Measurements from ENCODE around the gene TEKT2.

The TEKT2 gene

DNA sequence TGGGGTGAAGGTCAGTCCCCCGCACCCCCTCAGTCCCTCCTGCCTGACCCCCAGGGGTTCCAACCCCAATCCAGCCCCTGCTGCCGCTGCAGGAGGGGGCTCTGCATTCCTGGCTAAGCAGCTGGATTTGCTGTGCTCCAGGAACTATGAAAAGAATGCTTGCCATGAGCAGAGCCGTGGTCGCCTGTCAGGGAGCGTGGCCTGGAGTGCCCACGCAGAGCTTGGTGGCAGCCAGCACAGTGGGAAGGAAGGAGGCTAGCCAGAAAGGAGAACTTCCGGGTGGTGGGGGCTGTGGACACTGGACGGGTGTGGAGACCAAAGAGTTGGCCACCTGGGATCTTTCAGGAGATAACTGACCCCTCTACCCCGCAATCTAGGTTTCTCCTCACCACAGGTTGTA is 35.6 kb downstream of the TEKT2 start:
- no peak overlapping the region for H3K4me3 ChIP-seq (ENCODE audit: low read length in 2 of 2)
- peak overlapping the region; percentile 49 for H3K27ac ChIP-seq (ENCODE audit: low read length)
- peak overlapping the region in 1 of 2 donors; percentile 51 for H3K9ac ChIP-seq (ENCODE audit: low read length in 2 of 2)
- no peaks in the 10 kb centered on the region for H3K36me3 ChIP-seq (ENCODE audit: control insufficient read depth in 2 of 2, insufficient read depth in 2 of 2, low read length in 2 of 2)
- H3K27me3 ChIP-seq (ENCODE audit: control insufficient read depth in 1 of 2, insufficient read depth in 2 of 2, low read length in 2 of 2): no peaks in the 10 kb centered on the region
- peaks cover 58% of the 10 kb centered on the region for H3K4me1 ChIP-seq (ENCODE audit: control insufficient read depth, insufficient read depth, low read length)
- H3K9me3 ChIP-seq (ENCODE audit: control insufficient read depth in 2 of 2, low read length in 2 of 2): no peaks in the 10 kb centered on the region

DNA sequence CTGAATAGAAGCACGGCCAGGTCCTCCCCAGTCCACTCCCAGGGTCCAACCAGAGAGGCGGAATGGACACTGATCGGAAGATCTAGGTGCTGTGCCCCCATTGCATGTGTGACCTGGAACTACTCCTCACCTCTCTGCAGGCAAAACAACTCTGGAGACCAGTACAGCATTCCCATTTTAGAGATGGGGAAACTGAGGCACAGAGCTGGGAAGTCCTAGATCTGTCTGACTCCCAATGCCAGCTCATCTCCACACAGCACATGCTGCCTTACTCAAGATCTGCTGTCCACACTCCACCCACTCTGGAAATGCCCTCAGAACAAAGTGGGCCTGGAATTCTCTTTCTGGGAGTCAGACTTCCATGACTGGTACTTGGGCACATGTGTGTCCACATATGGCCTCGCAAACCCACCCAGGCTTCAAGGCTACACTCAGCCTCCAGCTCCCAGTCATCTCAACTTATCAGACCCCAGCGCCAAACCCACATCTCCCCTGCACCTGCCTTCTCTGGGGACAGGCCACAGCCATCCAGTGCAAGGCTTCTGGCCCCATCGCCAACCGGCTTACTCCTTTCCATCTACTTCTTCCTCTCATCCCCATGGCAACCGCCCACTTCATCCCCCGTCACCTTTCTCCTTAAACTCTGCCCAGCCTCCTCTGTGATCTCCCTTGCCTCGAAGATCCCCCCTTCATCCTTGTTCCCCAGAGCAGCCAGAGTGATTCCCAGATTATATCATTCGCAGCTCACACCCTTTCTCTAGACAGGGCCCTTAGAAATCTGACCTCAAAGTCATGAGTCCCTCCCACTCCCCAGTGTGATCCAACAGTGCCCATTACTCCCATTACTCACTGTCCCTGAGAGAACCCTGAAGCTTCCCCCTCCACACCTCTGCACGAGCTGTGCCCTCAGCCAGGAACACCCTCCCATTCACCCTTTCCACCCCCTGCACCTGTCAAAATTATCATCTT is 38.5 kb downstream of the TEKT2 start:
- Histone ChIP-seq H3K27me3 (ENCODE audit: control insufficient read depth in 1 of 2, insufficient read depth in 2 of 2, low read length in 2 of 2) (no peaks in the 10 kb centered on the region), H3K9me3 (ENCODE audit: control insufficient read depth in 2 of 2, low read length in 2 of 2) (no peaks in the 10 kb centered on the region), H3K27ac (ENCODE audit: low read length) (no peak overlapping the region), H3K36me3 (ENCODE audit: control insufficient read depth in 2 of 2, insufficient read depth in 2 of 2, low read length in 2 of 2) (no peaks in the 10 kb centered on the region), H3K4me1 (ENCODE audit: control insufficient read depth, insufficient read depth, low read length) (peaks cover 46% of the 10 kb centered on the region), H3K4me3 (ENCODE audit: low read length in 2 of 2) (no peak overlapping the region), H3K9ac (ENCODE audit: low read length in 2 of 2) (no peak overlapping the region)

- peaks cover 46% of the 10 kb centered on the region for H3K4me1 ChIP-seq (ENCODE audit: control insufficient read depth, insufficient read depth, low read length)
- H3K27me3 ChIP-seq (ENCODE audit: control insufficient read depth in 1 of 2, insufficient read depth in 2 of 2, low read length in 2 of 2): no peaks in the 10 kb centered on the region
- H3K9me3 ChIP-seq (ENCODE audit: control insufficient read depth in 2 of 2, low read length in 2 of 2): no peaks in the 10 kb centered on the region
- H3K4me3 ChIP-seq (ENCODE audit: low read length in 2 of 2): peak overlapping the region in 1 of 2 donors; percentile 64
- H3K36me3 ChIP-seq (ENCODE audit: control insufficient read depth in 2 of 2, insufficient read depth in 2 of 2, low read length in 2 of 2): no peaks in the 10 kb centered on the region
- H3K9ac ChIP-seq (ENCODE audit: low read length in 2 of 2): no peak overlapping the region
- peak overlapping the region; percentile 24 for H3K27ac ChIP-seq (ENCODE audit: low read length)
Measured at GRCh38 chr1:36123356-36123755, 39.5 kb downstream of the TEKT2 start.

DNA sequence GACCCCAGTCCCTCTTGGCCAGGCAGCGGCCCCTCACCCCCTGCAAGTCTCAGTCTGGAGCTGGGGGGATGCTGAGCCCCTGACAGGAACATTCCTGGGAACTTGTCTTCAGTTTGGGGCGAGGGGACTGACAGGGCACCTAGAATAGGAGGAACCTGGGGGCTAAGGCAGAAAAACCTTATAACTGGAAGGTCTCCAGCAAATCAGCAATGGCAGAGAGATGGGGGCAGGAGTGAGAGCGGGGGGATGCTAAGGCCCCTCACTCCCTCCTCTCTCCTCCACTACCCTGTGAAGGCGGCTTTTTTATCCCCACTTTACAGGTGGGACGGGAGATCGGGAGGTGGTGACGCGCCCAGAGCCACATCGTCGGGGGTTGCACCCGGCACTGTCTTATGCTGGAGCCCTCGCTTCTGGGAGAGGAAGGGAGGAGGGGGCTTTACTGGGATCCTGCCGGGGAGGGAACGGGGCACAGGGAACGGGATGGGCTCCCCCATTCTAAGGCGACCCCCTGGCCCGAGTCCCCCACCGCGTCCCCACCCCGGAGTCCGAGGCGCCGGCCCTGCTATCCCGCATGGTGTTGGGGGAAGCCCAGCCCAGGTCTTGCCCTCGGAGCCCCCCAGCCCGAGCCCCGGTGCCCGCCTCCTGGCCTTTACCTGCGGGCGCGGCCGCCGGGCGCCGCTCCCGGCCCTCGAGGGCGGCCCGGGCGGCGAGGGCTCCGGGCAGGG is 40.7 kb downstream of the TEKT2 start:
- Histone ChIP-seq H3K36me3 (ENCODE audit: control insufficient read depth in 2 of 2, insufficient read depth in 2 of 2, low read length in 2 of 2) (no peaks in the 10 kb centered on the region), H3K4me3 (ENCODE audit: low read length in 2 of 2) (peak overlapping the region in 1 of 2 donors; percentile 64), H3K4me1 (ENCODE audit: control insufficient read depth, insufficient read depth, low read length) (peaks cover 34% of the 10 kb centered on the region), H3K9ac (ENCODE audit: low read length in 2 of 2) (peak overlapping the region; percentile 22 to 42), H3K27ac (ENCODE audit: low read length) (peak overlapping the region; percentile 24), H3K27me3 (ENCODE audit: control insufficient read depth in 1 of 2, insufficient read depth in 2 of 2, low read length in 2 of 2) (no peaks in the 10 kb centered on the region), H3K9me3 (ENCODE audit: control insufficient read depth in 2 of 2, low read length in 2 of 2) (no peaks in the 10 kb centered on the region)

DNA sequence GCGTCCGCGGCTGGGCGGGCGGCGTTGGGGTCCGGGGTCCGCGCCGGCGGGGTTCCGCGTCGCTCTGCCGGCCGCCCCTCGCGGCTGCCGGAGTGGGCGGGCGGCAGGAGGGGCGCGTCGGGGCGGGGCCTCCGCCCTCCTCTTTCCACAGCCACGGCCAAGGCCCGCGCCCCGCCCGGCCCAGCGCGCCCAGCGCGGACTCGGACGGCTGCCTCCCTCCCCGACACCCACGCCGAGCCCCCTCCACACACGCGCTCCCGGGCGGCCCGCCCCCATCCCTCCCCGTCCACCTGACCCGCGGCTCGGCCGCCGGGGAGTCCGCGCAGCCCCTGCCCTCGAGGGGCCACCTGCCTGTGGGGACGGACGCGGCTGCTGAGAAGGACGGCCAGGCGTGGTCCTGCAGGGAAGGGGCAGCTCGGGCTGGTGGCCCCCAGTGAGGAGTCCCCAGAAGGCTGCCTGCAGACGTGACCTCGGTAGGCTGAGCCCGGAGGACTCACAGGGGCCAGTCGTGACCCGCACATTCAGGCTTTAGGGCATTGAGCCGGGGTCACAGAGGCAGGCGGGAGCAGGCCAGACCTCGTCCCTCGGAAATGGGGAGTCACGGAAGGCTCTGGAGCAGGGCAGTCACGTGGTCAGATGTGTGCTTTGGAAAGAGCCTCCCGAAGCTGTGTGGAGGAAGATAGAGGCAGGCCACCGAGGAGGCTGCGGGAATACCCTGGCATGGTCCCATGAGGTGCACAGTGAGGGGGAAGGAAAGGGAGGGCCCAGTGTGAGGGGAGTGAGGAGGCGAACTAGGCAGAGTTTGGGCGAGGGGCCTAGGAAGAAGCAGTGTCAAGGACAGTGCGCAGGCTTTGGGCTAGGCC is 41.5 kb downstream of the TEKT2 start, which contains the start of gene COL8A2:
Gene COL8A2, minus strand, starts transcription at position 94 of the 863 bp plus-strand sequence. CDS start 24,980 bp downstream, outside the sequence.
- peaks cover 29% of the 10 kb centered on the region for H3K4me1 ChIP-seq (ENCODE audit: control insufficient read depth, insufficient read depth, low read length)
- H3K4me3 ChIP-seq (ENCODE audit: low read length in 2 of 2): peak within 1 kb of the TSS; percentile 35 to 73
- H3K27ac ChIP-seq (ENCODE audit: low read length): peak within 1 kb of the TSS; percentile 24
- no peaks in the 10 kb centered on the region for H3K27me3 ChIP-seq (ENCODE audit: control insufficient read depth in 1 of 2, insufficient read depth in 2 of 2, low read length in 2 of 2)
- H3K36me3 ChIP-seq (ENCODE audit: control insufficient read depth in 2 of 2, insufficient read depth in 2 of 2, low read length in 2 of 2): no peaks in the 10 kb centered on the region
- no peaks in the 10 kb centered on the region for H3K9me3 ChIP-seq (ENCODE audit: control insufficient read depth in 2 of 2, low read length in 2 of 2)
- peak within 1 kb of the TSS; percentile 22 to 42 for H3K9ac ChIP-seq (ENCODE audit: low read length in 2 of 2)

- peaks cover 29% of the 10 kb centered on the region for H3K4me1 ChIP-seq (ENCODE audit: control insufficient read depth, insufficient read depth, low read length)
- H3K27me3 ChIP-seq (ENCODE audit: control insufficient read depth in 1 of 2, insufficient read depth in 2 of 2, low read length in 2 of 2): no peaks in the 10 kb centered on the region
- no peak overlapping the region for H3K27ac ChIP-seq (ENCODE audit: low read length)
- H3K9ac ChIP-seq (ENCODE audit: low read length in 2 of 2): no peak overlapping the region
- no peaks in the 10 kb centered on the region for H3K36me3 ChIP-seq (ENCODE audit: control insufficient read depth in 2 of 2, insufficient read depth in 2 of 2, low read length in 2 of 2)
- no peaks in the 10 kb centered on the region for H3K9me3 ChIP-seq (ENCODE audit: control insufficient read depth in 2 of 2, low read length in 2 of 2)
- H3K4me3 ChIP-seq (ENCODE audit: low read length in 2 of 2): peak overlapping the region; percentile 35 to 73
Measured at GRCh38 chr1:36126005-36126716, 42.3 kb downstream of the TEKT2 start.

- Histone ChIP-seq H3K36me3 (ENCODE audit: control insufficient read depth in 2 of 2, insufficient read depth in 2 of 2, low read length in 2 of 2) (no peaks in the 10 kb centered on the region), H3K27me3 (ENCODE audit: control insufficient read depth in 1 of 2, insufficient read depth in 2 of 2, low read length in 2 of 2) (no peaks in the 10 kb centered on the region), H3K4me1 (ENCODE audit: control insufficient read depth, insufficient read depth, low read length) (peaks cover 29% of the 10 kb centered on the region), H3K9ac (ENCODE audit: low read length in 2 of 2) (no peak overlapping the region), H3K27ac (ENCODE audit: low read length) (no peak overlapping the region), H3K9me3 (ENCODE audit: control insufficient read depth in 2 of 2, low read length in 2 of 2) (no peaks in the 10 kb centered on the region), H3K4me3 (ENCODE audit: low read length in 2 of 2) (no peak overlapping the region)
Measured at GRCh38 chr1:36126797-36127500, 43.1 kb downstream of the TEKT2 start.

DNA sequence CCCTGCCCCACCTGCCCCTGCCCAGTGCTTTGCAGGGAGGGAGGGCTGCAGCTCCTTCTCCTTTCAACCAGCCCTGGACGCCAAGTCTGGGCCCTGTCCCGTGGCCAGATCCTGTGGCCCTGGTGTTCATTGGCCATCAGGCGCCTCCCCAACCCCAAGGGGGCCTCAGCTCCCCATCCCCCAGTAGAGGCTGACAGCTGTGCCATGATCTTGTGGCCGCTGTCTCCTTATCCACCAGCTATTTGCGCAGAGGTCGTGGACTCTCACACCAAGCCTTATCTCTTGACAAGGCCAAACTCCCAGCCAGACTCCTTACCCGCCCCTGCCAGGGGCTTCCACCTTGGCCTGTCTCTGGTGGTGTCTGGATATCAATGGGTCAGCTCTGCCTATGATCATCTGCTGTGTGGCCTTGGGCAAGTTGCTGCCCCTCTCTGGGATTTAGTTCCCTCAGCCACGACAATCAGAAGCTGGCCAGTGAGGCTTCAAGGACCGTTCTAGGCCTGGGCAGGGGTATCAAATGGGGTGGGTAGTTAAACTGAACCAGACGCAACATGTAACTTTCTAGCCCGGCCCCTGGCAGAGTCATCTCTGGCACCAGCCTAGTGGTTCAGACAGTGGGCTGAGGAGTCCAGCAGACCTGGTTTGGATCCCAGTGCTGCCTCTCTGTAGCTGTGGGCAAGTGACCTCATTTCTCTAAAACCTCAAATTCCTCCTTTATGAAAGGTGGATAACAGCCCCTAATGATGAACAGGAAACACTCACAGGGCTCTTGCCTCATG is 44.4 kb downstream of the TEKT2 start:
- H3K9ac ChIP-seq (ENCODE audit: low read length in 2 of 2): no peak overlapping the region
- no peaks in the 10 kb centered on the region for H3K9me3 ChIP-seq (ENCODE audit: control insufficient read depth in 2 of 2, low read length in 2 of 2)
- no peaks in the 10 kb centered on the region for H3K27me3 ChIP-seq (ENCODE audit: control insufficient read depth in 1 of 2, insufficient read depth in 2 of 2, low read length in 2 of 2)
- H3K36me3 ChIP-seq (ENCODE audit: control insufficient read depth in 2 of 2, insufficient read depth in 2 of 2, low read length in 2 of 2): no peaks in the 10 kb centered on the region
- H3K4me3 ChIP-seq (ENCODE audit: low read length in 2 of 2): no peak overlapping the region
- peaks cover 27% of the 10 kb centered on the region for H3K4me1 ChIP-seq (ENCODE audit: control insufficient read depth, insufficient read depth, low read length)
- H3K27ac ChIP-seq (ENCODE audit: low read length): no peak overlapping the region

- H3K4me1 ChIP-seq (ENCODE audit: control insufficient read depth, insufficient read depth, low read length): peaks cover 27% of the 10 kb centered on the region
- H3K27ac ChIP-seq (ENCODE audit: low read length): no peak overlapping the region
- no peak overlapping the region for H3K4me3 ChIP-seq (ENCODE audit: low read length in 2 of 2)
Measured at GRCh38 chr1:36128905-36129206, 45.0 kb downstream of the TEKT2 start.

More at GRCh38 chr1:36128905-36129206, 45.0 kb downstream of the TEKT2 start:
- no peaks in the 10 kb centered on the region for H3K36me3 ChIP-seq (ENCODE audit: control insufficient read depth in 2 of 2, insufficient read depth in 2 of 2, low read length in 2 of 2)
- H3K27me3 ChIP-seq (ENCODE audit: control insufficient read depth in 1 of 2, insufficient read depth in 2 of 2, low read length in 2 of 2): no peaks in the 10 kb centered on the region
- no peak overlapping the region for H3K9ac ChIP-seq (ENCODE audit: low read length in 2 of 2)
- H3K9me3 ChIP-seq (ENCODE audit: control insufficient read depth in 2 of 2, low read length in 2 of 2): no peaks in the 10 kb centered on the region
